K562 (cell line): ENCODE data around the gene HTR4. TPM values are rescaled to one million over a fixed set of nuclear protein-coding genes. Genes with fewer than 3 reads are reported as not detected.

Experiments used
- ATAC-seq: fragments of 200-7000 bp; cut with Tn5 transposase; 3 replicates; pipeline ENCODE4 v1.9.1; 2020; ENCODE audit warnings: moderate library complexity
- BruUV-seq: library from RNA; stranded (reverse); fragments of 400-500 nt; replicated peaks from 2 replicates; lab custom pipeline; 2021; lab: Mats Ljungman, UMichigan
- CTCF ChIA-PET: fragments of 300-600 bp; formaldehyde crosslinking; extraction: SDS; loops from one replicate; lab custom pipeline; 2021; ENCODE audit warnings: low intra/inter-chr PET ratio; lab: Yijun Ruan, JAX
- POLR2A ChIA-PET: fragments of 300-600, 350-650 bp; sonication (Branson Sonifier 250); formaldehyde crosslinking; extraction: SDS; loops from one replicate; lab custom pipeline; 2021; ENCODE audit warnings: antibody characterized with exemption, inconsistent platforms; lab: Yijun Ruan, JAX
- DNase-seq, 4 experiments: peaks; one replicate each; pipeline versions ENCODE4 v3.0.0 to v3.0.0-alpha.2; 2011 to 2018; ENCODE audit warnings: low spot score in 3 of 4, mixed read lengths in 3 of 4; ENCODE audit errors: extremely low read depth in 1 of 4
- FAIRE-seq: peaks from 2 replicates; lab custom pipeline; 2011; peaks lifted over from hg19 to GRCh38; lab: Jason Lieb, UNC
- H2AFZ ChIP-seq: 2 replicates; pipeline ENCODE4 v1.6.0; 2011; ENCODE audit warnings: low read depth, low read length, control low read depth, inconsistent platforms
- H3K27ac ChIP-seq: fragments of 200-600 bp; 3 replicates; pipeline ENCODE4 v1.8.0; 2011; ENCODE audit warnings: low read depth, mild to moderate bottlenecking, control low read depth, inconsistent platforms, low read length, moderate library complexity, mixed read lengths; ENCODE audit errors: extremely low read depth
- H3K27me3 ChIP-seq, 2 experiments: fragments of 300-600 bp in 1 of 2; 2 replicates in 1 of 2; 3 replicates in 1 of 2; pipeline versions ENCODE4 v1.6.0 to v1.8.0; 2011; ENCODE audit warnings: inconsistent platforms in 2 of 2, low read length in 2 of 2, mild to moderate bottlenecking in 1 of 2, mixed read lengths in 1 of 2, moderate library complexity in 1 of 2; ENCODE audit not compliant: control insufficient read depth in 2 of 2, insufficient read depth in 2 of 2
- H3K36me3 ChIP-seq: fragments of 300-600 bp; 3 replicates; pipeline ENCODE4 v1.8.0; 2011; ENCODE audit warnings: mild to moderate bottlenecking, low read length, inconsistent platforms; ENCODE audit not compliant: control insufficient read depth, insufficient read depth
- H3K4me1 ChIP-seq, 2 experiments: fragments of 200-600 bp in 1 of 2; replicated peaks in 1 of 2; 2 replicates in 1 of 2; 3 replicates in 1 of 2; pipeline versions ENCODE4 v1.5.1 to v1.8.0; 2011; ENCODE audit warnings: inconsistent platforms in 2 of 2, low read length in 2 of 2, mild to moderate bottlenecking in 1 of 2, mixed read lengths in 1 of 2, moderate library complexity in 1 of 2; ENCODE audit not compliant: control insufficient read depth in 2 of 2, insufficient read depth in 2 of 2
- H3K4me2 ChIP-seq: 2 replicates; pipeline ENCODE4 v1.6.1; 2011; ENCODE audit warnings: low read length, control low read depth, inconsistent platforms, mixed read lengths; ENCODE audit not compliant: insufficient read depth
- H3K4me3 ChIP-seq: fragments of 200-600 bp; sonication (generic), shearing (Covaris generic); 2 replicates; pipeline ENCODE4 v1.5.1; 2016; ENCODE audit warnings: control low read depth, inconsistent platforms
- H3K79me2 ChIP-seq: fragments of 200-600 bp; 3 replicates; pipeline ENCODE4 v1.8.0; 2011; ENCODE audit warnings: low read length, inconsistent platforms; ENCODE audit not compliant: control insufficient read depth, insufficient read depth
- H3K9ac ChIP-seq, 2 experiments: 2 replicates each; pipeline versions ENCODE4 v1.6.0 to v1.6.1; 2011; ENCODE audit warnings: low read depth in 2 of 2, low read length in 2 of 2, control low read depth in 1 of 2, inconsistent platforms in 1 of 2, mild to moderate bottlenecking in 1 of 2, mixed read lengths in 1 of 2; ENCODE audit not compliant: insufficient read depth in 1 of 2
- H3K9me1 ChIP-seq: one replicate; pipeline ENCODE4 v1.6.0; 2011; ENCODE audit warnings: inconsistent platforms, mild to moderate bottlenecking, low read length, moderate library complexity; ENCODE audit not compliant: control insufficient read depth, insufficient read depth
- H3K9me3 ChIP-seq: replicated peaks from 2 replicates; pipeline ENCODE4 v1.5.1; 2011; ENCODE audit warnings: low read depth, low read length, inconsistent platforms; ENCODE audit not compliant: control insufficient read depth, insufficient read depth
- H4K20me1 ChIP-seq: replicated peaks from 2 replicates; pipeline ENCODE4 v1.6.1; 2011; ENCODE audit warnings: low read length, inconsistent platforms, mixed read lengths; ENCODE audit not compliant: control insufficient read depth, insufficient read depth
- CEBPB ChIP-seq: fragments of 450-650 bp; IDR thresholded peaks from 2 replicates; pipeline ENCODE4 v1.6.1; 2016; ENCODE audit warnings: missing genetic modification characterization, missing compliant biosample characterization
- CEBPG ChIP-seq, 3 experiments: fragments of 200-800 bp in 1 of 3; sonication (Bioruptor generic) in 1 of 3; sonication (generic) in 1 of 3; formaldehyde crosslinking in 1 of 3; IDR thresholded peaks in 2 of 3; conservative IDR thresholded peaks in 1 of 3; 2 replicates each; pipeline versions ENCODE4 v1.6.1 to v1.8.0; 2016 to 2022; ENCODE audit warnings: missing compliant biosample characterization in 2 of 3, missing genetic modification characterization in 2 of 3, mild to moderate bottlenecking in 1 of 3, missing genetic modification reagents in 1 of 3
- HOMEZ ChIP-seq: fragments of 250-450 bp; sonication (Bioruptor Pico); IDR thresholded peaks from 2 replicates; pipeline ENCODE4 v1.4.0; 2020; ENCODE audit warnings: mild to moderate bottlenecking, moderate library complexity
- MYNN ChIP-seq, 2 experiments: sonication (generic); formaldehyde crosslinking in 1 of 2; IDR thresholded peaks; 2 replicates each; pipeline versions ENCODE4 v1.5.0 to v1.6.1; 2016 to 2020; ENCODE audit warnings: antibody characterized with exemption in 1 of 2, missing genetic modification reagents in 1 of 2
- OTX1 ChIP-seq: fragments of 450-650 bp; formaldehyde crosslinking; IDR thresholded peaks from 2 replicates; pipeline ENCODE4 v1.4.0; 2022; ENCODE audit warnings: mild to moderate bottlenecking
- POLR2A ChIP-seq: fragments of 450-650 bp; conservative IDR thresholded peaks from 2 replicates; pipeline ENCODE4 v1.6.1; 2016
- ZNF764 ChIP-seq: fragments of 250-450 bp; sonication (Bioruptor Pico); IDR thresholded peaks from 2 replicates; pipeline ENCODE4 v1.4.0; 2020; ENCODE audit warnings: low read depth, mild to moderate bottlenecking, moderate library complexity
- WGBS: fragments of 100-300 bp; shearing (Covaris generic); methylation state at CpG from one replicate; pipeline ENCODE4 v1.1.6; 2016; ENCODE audit warnings: low coverage, mixed read lengths; ENCODE audit not compliant: insufficient coverage; ENCODE audit errors: missing lambda C conversion rate; 5-methylcytosine and 5-hydroxymethylcytosine counted together
- in situ Hi-C: fragments of 300-500 bp; cut with MboI; formaldehyde crosslinking; loops from 4 replicates; pipeline ENCODE4 v1.15.0; 2018; ENCODE audit warnings: inconsistent platforms, mixed read lengths
- intact Hi-C: fragments of 100-400 bp; cut with micrococcal nuclease; formaldehyde crosslinking; loops from 2 replicates; pipeline ENCODE4 v1.14.2; 2022
- polyA plus RNA-seq, 8 experiments: library from polyadenylated mRNA; depleted of rRNA in 4 of 8; stranded (reverse) in 5 of 8; unstranded in 3 of 8; fragments of >200 nt; fragmentation: Nextera tagmentation in 2 of 8; fragmentation: Illumina TruSeq in 1 of 8; extraction: Ambion mirVana in 2 of 8; extraction: Trizol in 1 of 8; gene quantifications; 2 replicates each; pipeline versions ENCODE4 v1.2.1 to v1.2.3, GENCODE V29; 2011 to 2014; ENCODE audit warnings: inconsistent platforms in 1 of 8, missing spikeins in 1 of 8
- total RNA-seq, 7 experiments: library from RNA; depleted of rRNA in 6 of 7; stranded (reverse); fragments of >200 nt in 6 of 7; fragmentation: Illumina TruSeq in 2 of 7; extraction: Trizol in 2 of 7; gene quantifications; 2 replicates each; pipeline versions ENCODE4 v1.2.1 to v1.2.3, GENCODE V29; 2011 to 2021; ENCODE audit warnings: low replicate concordance in 1 of 7

HTR4 gene
- total and polyA plus RNA-seq, 9 of the 15 experiments (the other 6 are each of a cell fraction or from before 2014, with no cell fraction given) = 0.13 TPM; not detected in 8

- no peak for TF ChIP-seq HOMEZ
Measured at GRCh38 chr5:148599187-148599586, 55.1 kb downstream of the HTR4 start (continued).

GRCh38 chr5:148595697-148596096 is 58.6 kb downstream of the HTR4 start:
- Histone ChIP-seq H3K36me3 (no peaks in the 10 kb centered on the region), H3K9me1 (no peaks in the 10 kb centered on the region), H4K20me1 (no peaks in the 10 kb centered on the region), H3K9me3 (peaks cover 3% of the 10 kb centered on the region; the same call in 1 of the 2 replicates), H3K79me2 (no peaks in the 10 kb centered on the region), H3K4me3 (no peak overlapping the region), H3K4me1 (no peaks in the 10 kb centered on the region; a peak in 2 of 5 replicates), H3K4me2 (no peak overlapping the region), H2AFZ (no peak overlapping the region), H3K27ac (no peak overlapping the region), H3K9ac (no peak overlapping the region), H3K27me3 (no peaks in the 10 kb centered on the region)
- TF ChIP-seq POLR2A = no peak
- no peak for TF ChIP-seq ZNF764
- no peak for TF ChIP-seq MYNN (IDR thresholded peaks at IDR 0.05)
- no peak for TF ChIP-seq MYNN (CRISPR knock-in tag; IDR thresholded peaks at IDR 0.05)
- TF ChIP-seq OTX1 (CRISPR knock-in tag) = no peak
- TF ChIP-seq CEBPG (CRISPR knock-in tag; IDR thresholded peaks at IDR 0.05) = no peak
- TF ChIP-seq CEBPG (tag; conservative IDR thresholded peaks at IDR 0.05 in 1 of 2, IDR thresholded peaks at IDR 0.05 in 1 of 2) = peak; percentile 28 to 65; a peak in 2 of 4 replicates
- TF ChIP-seq CEBPB = peak; percentile 60
- no TSS peak for BruUV-seq
- in situ Hi-C loops = no loop called here
- FAIRE-seq (no peak), ATAC-seq (no peak), DNase-seq (no peak)
- POLR2A ChIA-PET = no interaction called here
- CTCF ChIA-PET = no interaction called here
- WGBS = 54% methylated on average over 5 of the region's 5 CpGs
- intact Hi-C loops = no loop called here
